GM18909 (cell line): Measurements from ENCODE around the gene NUAK2.

Experiments
- ATAC-seq: cut with Tn5 transposase; IDR thresholded peaks from one replicate; pipeline ENCODE4 v1.9.1; 2021; ENCODE audit warnings: mild to moderate bottlenecking; ENCODE audit not compliant: unreplicated experiment, poor library complexity

NUAK2 gene

GRCh38 chr1:205348554-205349487 is 27.3 kb upstream of the NUAK2 start:
- ATAC-seq: no peak

GRCh38 chr1:205346956-205347574 is 25.5 kb upstream of the NUAK2 start:
- no peak for ATAC-seq

- ATAC-seq: no peak
Observed at GRCh38 chr1:205345761-205346160, 24.2 kb upstream of the NUAK2 start.

- ATAC-seq: no peak
Observed at GRCh38 chr1:205344066-205344928, 22.8 kb upstream of the NUAK2 start.

- no peak for ATAC-seq
Observed at GRCh38 chr1:205343431-205344065, 22.0 kb upstream of the NUAK2 start.

- ATAC-seq: no peak
Observed at GRCh38 chr1:205342986-205343385, 21.4 kb upstream of the NUAK2 start.

- no peak for ATAC-seq
Observed at GRCh38 chr1:205340676-205341075, 19.1 kb upstream of the NUAK2 start.

GRCh38 chr1:205339717-205340116 is 18.2 kb upstream of the NUAK2 start:
- no peak for ATAC-seq

- ATAC-seq: no peak
Observed at GRCh38 chr1:205339197-205339702, 17.7 kb upstream of the NUAK2 start.

- ATAC-seq: no peak
Observed at GRCh38 chr1:205338011-205338410, 16.5 kb upstream of the NUAK2 start.

GRCh38 chr1:205337481-205337880 is 15.9 kb upstream of the NUAK2 start:
- ATAC-seq: no peak

GRCh38 chr1:205335692-205336091 is 14.1 kb upstream of the NUAK2 start:
- ATAC-seq: no peak

GRCh38 chr1:205332015-205332791 is 10.7 kb upstream of the NUAK2 start:
- no peak for ATAC-seq

- ATAC-seq: no peak
Observed at GRCh38 chr1:205330150-205330549, 8.6 kb upstream of the NUAK2 start.

GRCh38 chr1:205329719-205330118 is 8.2 kb upstream of the NUAK2 start:
- ATAC-seq: no peak

- no peak for ATAC-seq
Observed at GRCh38 chr1:205328476-205328875, 6.9 kb upstream of the NUAK2 start.

GRCh38 chr1:205326812-205327466 is 5.4 kb upstream of the NUAK2 start:
- no peak for ATAC-seq

- ATAC-seq: no peak
Observed at GRCh38 chr1:205325334-205325884, 3.9 kb upstream of the NUAK2 start.

GRCh38 chr1:205324781-205325180 is 3.2 kb upstream of the NUAK2 start:
- ATAC-seq: no peak
